Stomach (tissue), 4 donors: ENCODE measurements around the gene MDM2.

Experiments
- EP300 ChIP-seq: sonication (generic); formaldehyde crosslinking; IDR thresholded peaks from one replicate; pipeline ENCODE4 v1.6.1; 2017; ENCODE audit warnings: antibody characterized with exemption
- POLR2A ChIP-seq, 4 donors: fragments of 450-650 bp; IDR thresholded peaks; one replicate each; pipeline ENCODE4 v1.6.1; 2016; ENCODE audit warnings: antibody characterized with exemption in 4 of 4, control low read depth in 2 of 4, mild to moderate bottlenecking in 1 of 4, moderate library complexity in 1 of 4
- POLR2AphosphoS5 ChIP-seq, 3 donors: sonication (generic); formaldehyde crosslinking; IDR thresholded peaks; one replicate each; pipeline ENCODE4 v1.6.1; 2016; ENCODE audit warnings: antibody characterized with exemption in 3 of 3
- TF ChIP-seq, protein P1 (sequence below), 7 experiments: fragments of 450-650 bp in 4 of 7; fragments of 200-600 bp in 3 of 7; sonication (generic) in 3 of 7; IDR thresholded peaks; one replicate each; pipeline ENCODE4 v1.5.1; 2016 to 2019; ENCODE audit warnings: antibody characterized with exemption in 7 of 7, control low read depth in 2 of 7, mild to moderate bottlenecking in 1 of 7

DNA sequence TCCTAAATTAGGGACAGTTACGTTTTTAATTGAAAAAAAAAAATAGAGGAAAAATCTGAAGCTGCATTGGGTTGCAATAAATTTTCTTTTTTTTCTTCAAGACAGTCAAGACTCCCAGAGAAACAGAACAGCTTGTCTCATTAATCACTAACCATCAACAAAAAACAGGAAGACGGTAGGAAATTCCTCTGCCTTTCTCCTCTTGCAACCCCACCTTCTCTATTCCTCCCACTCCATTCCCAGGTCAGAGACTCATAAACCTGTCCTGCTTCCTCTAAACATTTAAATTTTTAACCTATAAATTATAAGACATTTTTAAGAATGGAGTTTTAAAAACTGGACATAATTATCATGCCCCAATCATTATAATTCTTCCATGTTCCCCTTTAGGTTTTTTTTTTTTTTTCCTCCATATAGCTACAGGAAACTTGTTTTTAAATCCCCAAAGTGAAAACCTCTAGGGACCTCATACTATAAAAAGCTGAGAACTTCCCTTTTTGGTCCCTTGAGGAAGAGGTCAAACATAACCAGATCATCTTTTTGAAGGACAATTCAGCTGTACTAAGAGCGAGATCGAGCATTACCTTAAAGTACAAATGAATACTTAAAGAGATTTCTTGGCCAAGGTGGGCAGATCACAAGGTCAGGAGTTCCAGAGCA is 89.0 kb downstream of the MDM2 start:
- TF ChIP-seq, protein P1, sequence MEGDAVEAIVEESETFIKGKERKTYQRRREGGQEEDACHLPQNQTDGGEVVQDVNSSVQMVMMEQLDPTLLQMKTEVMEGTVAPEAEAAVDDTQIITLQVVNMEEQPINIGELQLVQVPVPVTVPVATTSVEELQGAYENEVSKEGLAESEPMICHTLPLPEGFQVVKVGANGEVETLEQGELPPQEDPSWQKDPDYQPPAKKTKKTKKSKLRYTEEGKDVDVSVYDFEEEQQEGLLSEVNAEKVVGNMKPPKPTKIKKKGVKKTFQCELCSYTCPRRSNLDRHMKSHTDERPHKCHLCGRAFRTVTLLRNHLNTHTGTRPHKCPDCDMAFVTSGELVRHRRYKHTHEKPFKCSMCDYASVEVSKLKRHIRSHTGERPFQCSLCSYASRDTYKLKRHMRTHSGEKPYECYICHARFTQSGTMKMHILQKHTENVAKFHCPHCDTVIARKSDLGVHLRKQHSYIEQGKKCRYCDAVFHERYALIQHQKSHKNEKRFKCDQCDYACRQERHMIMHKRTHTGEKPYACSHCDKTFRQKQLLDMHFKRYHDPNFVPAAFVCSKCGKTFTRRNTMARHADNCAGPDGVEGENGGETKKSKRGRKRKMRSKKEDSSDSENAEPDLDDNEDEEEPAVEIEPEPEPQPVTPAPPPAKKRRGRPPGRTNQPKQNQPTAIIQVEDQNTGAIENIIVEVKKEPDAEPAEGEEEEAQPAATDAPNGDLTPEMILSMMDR (IDR thresholded peaks at IDR 0.05) = no peak
- TF ChIP-seq POLR2A (IDR thresholded peaks at IDR 0.05) (no peak), POLR2AphosphoS5 (IDR thresholded peaks at IDR 0.05) (no peak), EP300 (no peak)
